RPMI7951 (cell line): ENCODE data around the gene KNSTRN. TPM values are rescaled to one million over a fixed set of nuclear protein-coding genes. Genes with fewer than 3 reads are reported as not detected.

Experiments
- DNase-seq: peaks from one replicate; pipeline ENCODE4 v3.0.0-alpha.2; 2012; ENCODE audit warnings: low read depth
- total RNA-seq: library from RNA; depleted of rRNA; stranded (reverse); fragments of >200 nt; shearing (Covaris generic); gene quantifications from 2 replicates; pipeline ENCODE4 v1.2.3, GENCODE V29; 2014

KNSTRN gene
- total RNA-seq, 1 experiment from 2014 or later: 186 TPM

DNA sequence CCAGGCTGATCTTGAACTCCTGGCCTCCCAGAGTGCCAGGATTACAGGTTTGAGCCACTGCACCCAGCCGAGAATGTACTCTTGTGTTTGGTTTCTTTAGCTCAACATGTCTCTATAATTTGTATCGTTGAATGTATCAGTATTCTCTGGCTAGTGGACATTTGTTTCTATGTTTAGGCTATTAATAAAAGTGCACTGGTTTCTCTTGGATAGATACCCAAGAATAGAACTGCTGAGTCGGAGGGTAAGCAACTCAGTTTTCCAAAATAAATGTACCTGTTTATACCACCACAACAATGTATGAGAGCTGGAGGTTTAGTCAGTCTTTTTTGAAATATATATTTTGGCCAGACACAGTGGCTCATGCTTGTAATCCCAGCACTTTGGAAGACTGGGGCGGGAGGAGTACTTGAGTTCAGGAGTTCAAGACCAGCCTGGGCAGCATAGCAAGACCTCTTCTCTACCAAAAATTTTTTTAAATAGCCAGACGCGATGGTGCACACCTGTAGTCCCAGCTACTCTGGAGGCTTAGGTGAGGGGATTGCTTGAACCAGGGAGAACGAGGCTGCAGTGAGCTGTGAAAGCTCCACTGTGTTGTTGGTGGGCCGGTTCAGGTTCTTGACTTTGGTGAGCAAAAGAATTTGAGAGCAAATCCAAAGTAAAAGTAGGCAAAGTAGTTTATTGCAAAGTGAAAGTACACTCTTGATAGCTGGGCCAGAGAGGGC lies 15.3 kb downstream of the KNSTRN start:
- no peak for DNase-seq

DNA sequence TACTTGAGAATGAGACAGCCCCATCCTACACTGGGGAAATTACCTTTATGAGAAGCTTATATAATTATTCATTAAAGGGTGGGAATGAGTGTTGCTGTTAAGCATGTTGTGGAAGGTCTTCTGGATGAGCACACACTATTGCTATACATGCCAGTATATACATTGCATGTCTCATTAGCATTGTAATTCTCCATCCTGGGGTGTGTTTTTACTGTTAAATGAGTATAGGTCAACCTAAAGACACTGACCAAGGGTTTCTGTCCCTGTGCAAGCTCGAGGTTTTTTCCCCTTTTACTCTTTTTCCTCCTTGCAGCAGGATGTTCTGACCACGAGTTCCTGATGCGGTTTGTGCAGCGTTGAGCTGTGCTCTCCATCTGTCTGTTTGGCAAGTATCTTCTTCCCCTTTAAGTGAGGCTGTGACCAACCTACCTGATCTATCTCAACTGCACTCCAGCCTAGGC lies 15.9 kb downstream of the KNSTRN start:
- DNase-seq: no peak

DNA sequence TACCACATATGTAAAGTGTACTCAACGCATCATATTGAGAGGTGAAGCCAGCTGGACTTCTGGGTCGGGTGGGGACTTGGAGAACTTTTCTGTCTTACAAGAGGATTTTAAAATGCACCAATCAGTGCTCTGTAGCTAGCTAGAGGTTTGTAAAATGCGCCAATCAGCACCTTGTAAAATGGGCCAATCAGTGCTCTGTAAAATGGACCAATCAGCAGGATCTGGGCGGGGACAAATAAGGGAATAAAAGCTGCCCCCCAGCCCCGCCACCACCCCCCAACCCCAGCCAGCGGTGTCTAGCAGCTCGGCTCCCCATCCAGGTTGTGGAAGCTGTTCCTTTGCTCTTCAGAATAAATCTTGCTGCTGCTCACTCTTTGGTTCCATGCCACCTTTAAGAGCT lies 16.8 kb downstream of the KNSTRN start:
- DNase-seq: no peak

DNA sequence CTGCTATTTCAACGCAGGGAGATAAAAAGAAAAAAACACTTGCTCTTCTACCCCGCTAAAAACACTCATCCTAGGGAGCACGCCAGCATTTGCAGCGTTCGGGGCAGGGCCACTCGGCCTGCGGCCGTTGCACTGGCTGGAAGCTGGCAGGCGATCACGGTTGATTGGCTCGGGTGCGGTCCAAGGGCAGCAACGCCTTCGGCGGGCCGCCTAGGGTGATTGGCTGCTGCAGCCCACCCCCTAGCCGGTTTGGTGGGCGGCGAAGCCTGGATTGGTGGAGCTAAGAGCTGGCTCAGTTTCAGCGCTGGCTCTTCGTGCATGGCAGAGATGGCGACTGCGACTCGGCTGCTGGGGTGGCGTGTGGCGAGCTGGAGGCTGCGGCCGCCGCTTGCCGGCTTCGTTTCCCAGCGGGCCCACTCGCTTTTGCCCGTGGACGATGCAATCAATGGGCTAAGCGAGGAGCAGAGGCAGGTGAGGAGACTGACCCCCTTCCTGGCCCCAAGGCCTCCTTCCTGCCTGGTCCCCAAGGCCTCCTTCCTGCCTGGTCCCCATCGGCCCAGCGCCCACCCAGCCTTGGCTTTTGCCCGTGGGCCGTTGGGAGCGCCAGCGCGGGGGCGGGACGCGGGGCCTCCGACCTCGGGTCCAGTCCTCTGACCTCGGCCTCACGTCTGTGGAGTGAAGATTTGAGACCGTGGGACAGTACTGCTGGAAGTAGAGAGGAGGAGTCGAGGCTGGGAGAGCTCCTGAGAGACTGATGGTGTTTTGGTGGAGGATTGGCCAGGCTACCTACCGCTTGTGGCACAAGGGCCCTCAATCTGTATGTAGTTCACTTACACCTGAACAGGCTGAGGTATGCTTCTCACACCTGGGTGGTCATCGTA lies 23.2 kb downstream of the KNSTRN start, which contains the start of gene IVD:
TSS of gene IVD (plus strand) at position 295 of the 881 bp plus-strand sequence. CDS start at position 328, 33 bp downstream.
- peak; percentile 97 for DNase-seq

DNA sequence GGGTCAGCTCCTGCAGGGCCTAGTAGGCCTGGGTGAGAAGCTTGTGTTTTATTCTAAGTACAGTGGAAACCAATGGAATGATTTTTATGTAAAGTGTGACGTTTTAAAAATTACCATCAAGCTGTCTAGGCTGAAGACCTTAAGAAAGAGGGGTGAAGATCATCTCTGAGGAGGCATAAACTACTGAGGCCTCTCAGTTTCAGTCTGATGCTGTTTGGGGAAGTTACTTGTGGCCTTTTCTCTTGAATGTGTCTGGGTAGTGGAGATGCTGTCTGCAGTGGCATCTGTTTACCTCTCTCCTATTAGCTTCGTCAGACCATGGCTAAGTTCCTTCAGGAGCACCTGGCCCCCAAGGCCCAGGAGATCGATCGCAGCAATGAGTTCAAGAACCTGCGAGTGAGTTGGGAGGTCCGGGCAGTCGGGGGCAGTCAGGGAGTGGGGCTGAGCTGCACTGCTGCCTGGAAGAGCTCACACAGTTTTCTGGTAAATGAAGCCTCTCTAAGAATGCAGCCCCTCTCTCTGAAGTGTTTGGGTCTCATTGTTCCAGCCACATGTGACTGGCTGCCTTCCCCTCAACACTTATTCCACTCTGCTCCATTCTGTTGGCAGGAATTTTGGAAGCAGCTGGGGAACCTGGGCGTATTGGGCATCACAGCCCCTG lies 24.9 kb downstream of the KNSTRN start:
- no peak for DNase-seq

DNA sequence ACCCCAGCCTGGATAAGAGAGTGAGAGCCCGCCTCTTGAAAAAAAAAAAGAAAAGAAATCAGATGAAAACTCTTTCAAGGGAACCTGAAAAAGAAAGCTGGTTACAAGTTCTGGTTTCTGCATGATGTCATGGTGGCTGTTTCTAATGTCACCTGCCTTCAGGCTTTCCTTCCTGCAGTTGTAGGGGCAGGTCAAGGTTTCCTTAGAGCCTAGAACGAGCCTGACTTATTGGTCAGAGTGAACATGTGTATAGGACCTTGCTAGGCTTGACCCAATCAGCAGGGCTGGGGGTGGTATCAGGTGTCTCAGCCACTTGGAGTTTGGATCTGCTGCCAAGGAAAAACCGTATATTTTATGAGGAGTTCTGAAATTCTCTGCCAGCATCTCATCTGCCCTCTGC lies 26.8 kb downstream of the KNSTRN start:
- DNase-seq: no peak

DNA sequence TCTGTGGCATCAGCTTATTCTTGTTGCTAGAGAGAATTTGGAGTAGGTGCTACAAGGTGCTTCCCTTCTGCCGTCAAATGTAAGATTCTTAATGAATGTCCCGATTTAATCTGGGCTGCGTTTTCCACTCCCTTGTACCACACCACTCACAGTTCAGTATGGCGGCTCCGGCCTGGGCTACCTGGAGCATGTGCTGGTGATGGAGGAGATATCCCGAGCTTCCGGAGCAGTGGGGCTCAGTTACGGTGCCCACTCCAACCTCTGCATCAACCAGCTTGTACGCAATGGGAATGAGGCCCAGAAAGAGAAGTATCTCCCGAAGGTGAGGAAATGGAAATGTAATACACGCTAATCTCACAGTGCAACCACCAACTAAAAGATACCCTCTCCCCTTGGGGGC lies 28.0 kb downstream of the KNSTRN start:
- no peak for DNase-seq

DNA sequence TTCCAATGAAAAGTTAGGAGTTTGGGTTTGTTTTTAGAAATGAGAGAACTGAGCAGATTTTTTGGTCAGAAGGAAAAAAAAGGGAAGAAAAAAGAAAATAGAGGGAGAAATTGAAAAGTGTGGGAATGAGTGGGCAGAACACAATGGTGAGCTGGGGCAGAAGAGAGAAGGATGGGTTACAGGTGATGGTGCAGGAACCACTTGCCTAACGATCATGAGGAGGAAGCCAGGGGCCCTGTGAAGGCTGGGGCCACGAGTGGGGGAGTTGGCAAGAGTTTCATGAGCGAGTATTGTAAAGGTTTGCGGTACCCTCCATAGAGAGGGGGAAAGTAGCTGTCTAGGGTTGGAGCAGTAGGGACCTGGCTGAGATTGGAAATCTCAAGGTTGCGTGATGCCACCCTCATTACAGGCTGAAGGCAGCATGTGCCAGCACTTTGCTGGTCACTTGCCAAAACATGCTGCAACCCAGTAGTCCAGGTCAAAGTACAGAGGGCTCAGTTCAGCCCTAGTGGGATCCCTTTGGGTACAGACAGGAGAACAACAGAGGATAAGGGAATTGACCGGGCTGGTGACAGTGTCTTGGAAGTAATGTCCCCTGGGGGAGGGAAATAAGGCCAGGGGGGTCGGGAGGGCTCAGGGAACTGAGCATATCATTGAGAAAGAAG lies 29.7 kb downstream of the KNSTRN start:
- DNase-seq: no peak

DNA sequence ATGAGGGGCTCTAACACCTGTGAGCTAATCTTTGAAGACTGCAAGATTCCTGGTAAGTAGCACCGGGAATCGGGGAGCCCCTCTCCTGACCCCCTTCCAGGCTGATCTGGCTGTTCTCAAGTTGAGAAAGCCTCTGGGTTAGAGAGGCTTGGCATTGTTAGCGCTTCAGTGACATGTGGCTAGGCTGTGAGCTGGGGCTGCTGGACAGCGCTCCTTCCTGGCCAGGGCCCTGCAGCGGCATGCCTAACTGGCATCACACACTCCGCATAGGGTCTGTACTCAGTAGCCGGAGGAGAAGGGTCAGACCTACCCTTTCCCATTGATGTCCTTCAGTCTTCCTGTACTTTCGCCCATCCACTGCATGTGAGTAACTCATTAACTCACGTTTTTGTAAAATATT lies 30.5 kb downstream of the KNSTRN start:
- no peak for DNase-seq

DNA sequence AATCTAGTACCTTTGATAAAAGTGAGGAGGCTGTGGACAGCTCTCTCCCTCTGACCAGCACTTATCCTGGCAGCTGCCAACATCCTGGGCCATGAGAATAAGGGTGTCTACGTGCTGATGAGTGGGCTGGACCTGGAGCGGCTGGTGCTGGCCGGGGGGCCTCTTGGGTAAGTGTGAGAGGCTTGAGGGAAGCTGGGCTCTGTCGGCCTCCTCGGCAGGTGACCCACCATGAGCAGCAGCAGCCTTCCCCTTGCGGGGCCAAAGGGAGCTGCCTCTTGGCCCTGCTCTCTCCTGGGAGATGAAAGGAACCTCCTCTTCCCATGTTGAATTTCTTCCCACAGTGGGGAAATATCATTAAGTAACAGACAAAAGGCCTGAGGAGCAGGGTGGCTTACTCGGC lies 32.3 kb downstream of the KNSTRN start:
- DNase-seq: no peak

DNA sequence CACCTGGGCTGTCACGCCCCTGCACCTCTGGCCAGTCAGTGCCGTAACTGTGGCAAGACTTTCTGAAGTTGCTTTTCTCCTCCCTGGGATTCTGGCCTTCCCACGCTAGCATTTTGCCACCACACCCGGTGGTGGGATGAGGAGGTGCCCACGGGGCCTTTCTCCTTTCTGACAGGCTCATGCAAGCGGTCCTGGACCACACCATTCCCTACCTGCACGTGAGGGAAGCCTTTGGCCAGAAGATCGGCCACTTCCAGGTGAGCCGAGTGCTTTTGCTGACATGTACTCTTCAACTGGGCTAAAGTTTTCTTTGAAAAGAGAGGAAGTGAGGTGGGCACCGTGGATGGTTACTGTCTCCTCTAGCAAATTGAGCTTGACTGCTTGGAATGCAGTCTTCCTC lies 32.7 kb downstream of the KNSTRN start:
- no peak for DNase-seq

DNA sequence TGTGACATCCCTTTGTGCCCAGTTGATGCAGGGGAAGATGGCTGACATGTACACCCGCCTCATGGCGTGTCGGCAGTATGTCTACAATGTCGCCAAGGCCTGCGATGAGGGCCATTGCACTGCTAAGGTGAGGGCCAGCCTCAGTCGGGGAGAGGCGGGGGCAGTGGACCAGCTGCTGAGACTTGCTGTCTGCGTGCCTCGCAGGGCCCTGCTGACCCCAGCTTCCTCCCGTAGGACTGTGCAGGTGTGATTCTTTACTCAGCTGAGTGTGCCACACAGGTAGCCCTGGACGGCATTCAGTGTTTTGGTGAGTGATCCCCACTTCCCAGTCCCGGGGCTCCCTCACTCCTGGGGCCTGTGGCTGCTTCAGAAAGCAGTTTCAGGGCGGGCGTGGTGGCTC lies 33.5 kb downstream of the KNSTRN start:
- DNase-seq: no peak

DNA sequence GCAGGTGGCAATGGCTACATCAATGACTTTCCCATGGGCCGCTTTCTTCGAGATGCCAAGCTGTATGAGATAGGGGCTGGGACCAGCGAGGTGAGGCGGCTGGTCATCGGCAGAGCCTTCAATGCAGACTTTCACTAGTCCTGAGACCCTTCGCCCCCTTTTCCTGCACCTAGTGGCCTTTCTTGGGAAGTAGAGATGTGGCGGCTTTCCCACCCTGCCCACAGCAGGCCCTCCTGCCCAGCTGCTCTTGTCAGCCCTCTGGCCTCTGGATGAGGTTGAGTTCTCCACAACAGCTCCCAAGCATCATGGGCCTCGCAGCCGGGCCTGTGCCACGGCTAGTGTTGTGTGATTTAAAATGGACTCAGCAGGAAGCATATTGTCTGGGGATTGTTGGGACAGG lies 35.6 kb downstream of the KNSTRN start:
- no peak for DNase-seq

DNA sequence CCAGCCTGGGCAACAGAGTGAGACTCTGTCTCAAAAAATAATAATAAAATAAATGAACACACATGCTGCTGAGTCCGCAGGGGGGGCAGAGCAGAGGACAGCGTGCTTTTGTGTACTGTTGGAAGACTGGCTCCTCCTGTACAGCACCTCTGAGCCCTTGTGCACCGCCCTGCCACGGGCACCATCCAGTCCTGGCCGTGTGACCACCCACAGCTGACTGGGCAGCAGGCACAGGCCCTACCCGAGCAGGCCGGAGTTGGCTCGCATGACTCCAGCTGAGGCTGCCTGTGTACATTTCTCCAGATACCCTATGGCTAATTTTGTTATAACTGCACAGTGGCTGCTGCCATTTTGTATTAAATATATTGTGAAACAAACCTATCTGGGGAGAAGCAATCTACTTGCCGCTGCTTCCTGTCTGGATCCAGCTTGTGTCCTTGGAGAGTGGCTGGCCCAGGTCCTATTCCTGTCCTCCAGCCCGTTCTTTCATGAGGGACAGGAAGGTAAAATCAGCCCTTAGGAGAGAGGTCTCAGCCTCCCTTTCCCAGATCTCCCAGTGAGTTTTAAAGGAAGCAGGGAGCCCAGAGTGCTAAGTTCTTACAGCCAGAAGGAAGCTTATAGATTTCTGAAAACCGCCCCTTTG lies 37.7 kb downstream of the KNSTRN start:
- DNase-seq: no peak

DNA sequence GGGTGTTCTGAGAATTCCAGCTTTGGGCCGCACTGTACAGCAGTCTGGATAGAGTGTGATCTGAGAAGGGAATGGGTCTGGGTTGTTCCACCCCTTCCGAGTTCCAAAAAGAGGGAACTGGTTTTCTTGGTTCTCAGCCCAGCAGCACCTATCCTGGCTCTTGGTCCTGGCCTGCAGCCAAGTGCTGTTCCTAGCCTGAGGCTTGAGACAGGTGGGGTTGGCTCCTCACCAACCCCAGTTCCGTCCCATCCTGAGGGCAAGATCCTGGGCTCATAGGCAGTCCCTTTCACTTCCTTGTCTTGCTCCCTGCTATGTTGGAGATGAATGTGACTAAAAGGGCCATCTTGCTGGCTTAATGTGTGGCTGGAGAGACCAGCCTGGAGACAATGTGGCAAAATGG lies 38.3 kb downstream of the KNSTRN start:
- DNase-seq: no peak

DNA sequence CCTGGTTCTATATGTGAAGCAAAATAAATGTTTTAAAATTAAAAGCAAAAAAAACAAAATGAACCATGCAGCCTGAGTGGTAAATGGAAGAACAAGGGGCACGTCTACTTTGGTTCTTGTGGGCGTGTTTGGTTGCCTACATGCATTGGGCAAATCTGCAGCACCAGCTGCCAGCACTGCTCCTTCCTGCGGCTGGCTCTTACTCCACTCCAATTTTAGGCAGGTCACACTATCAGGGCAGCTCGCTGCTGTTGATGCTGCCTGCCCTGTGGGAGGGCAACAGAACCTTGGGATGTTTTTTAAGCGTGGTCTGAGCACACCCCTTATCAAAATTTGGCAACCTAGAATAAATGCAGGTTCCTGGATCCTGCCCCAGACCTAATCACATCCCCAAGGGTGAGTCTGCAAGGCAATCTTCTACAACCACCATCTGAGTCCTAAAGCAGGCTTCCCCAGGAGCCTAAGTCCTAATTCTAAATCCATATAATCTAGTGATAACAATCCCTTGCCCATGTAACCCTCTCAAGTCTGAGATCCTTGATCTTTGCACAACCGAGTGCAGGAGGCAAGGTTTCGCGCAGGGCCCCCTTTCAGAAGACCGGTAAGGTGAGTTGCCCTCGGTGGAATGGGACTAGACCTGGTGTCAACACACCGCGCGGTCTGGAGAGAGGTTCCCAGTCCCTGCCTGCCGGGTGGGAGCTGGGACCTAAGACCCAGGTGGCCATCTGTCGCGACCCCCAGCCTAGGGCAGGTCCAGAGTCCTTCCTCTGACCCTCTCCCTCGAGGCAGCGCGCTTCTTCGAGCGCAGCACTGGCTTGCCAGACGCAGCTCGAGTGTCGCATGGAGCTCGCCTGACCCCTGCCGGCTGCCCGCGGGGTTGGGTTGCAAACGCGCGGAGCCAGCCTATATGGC lies 39.0 kb downstream of the KNSTRN start:
- peak; percentile 61 for DNase-seq

DNA sequence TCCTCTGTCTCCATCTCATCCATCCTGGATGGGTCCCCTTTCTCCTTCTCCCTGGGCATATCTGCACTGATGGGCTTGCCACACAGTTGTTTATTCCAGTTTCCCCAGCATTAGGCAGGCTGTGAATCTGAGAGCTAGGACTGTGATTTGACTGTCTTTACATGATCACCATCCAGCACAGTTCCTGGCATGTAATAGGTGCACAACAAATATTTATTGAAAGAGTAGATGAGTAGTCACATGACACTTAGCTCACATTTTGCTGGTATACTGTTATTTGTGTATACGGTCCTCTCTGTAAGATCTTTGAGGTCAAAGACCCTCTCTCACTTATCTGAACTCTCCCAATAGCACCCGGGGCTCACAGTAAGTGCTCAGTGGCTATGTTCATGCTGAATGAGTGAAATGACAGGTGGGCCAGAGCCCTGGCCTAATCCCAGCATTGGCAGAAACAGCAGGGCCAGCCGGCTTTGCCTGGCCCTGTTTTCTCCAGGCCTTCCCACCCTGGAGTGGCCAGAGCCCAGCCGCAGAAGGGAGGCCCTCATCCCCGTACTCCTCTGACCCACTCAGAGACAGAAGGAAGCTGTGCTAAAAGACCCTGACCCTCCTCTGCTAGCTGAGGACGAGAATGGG lies 42.1 kb downstream of the KNSTRN start:
- DNase-seq: no peak

DNA sequence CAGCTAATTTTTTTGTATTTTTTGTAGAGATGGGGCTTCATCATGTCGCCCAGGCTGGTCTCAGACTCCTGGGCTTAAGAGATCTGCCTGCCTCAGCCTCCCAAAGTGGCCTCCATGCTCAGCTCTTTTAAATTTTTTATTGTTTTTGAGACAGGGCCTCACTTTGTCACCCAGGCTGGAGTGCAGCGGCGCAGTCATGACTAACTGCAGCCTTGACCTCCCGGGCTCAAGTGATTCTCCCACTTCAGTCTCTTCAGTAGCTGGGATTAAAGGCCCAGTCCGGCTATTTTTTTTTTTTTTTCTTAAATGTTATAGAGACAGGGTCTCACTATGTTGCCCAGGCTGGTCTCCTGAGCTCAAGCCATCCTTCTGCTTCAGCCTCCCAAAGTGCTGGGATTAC lies 43.2 kb downstream of the KNSTRN start:
- no peak for DNase-seq

DNA sequence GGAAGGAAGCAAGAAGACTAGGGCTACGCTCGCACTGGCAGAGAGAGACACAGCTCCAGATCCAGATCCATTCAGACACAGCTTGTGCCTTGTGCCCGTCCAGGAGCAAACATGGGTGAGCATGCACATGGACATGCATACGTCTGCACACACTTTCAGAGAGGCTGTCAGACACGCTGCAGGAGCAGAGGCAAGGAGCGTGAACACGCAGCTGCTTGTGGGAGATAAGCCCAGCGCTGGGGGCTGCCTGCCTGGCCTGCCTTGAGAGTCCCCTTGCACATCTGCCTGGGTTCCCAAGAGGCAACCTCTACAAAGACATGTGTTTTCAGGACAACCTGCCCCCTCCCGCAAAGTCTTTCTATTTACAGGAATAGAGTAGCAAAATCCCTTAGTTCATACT lies 44.7 kb downstream of the KNSTRN start:
- DNase-seq: no peak

DNA sequence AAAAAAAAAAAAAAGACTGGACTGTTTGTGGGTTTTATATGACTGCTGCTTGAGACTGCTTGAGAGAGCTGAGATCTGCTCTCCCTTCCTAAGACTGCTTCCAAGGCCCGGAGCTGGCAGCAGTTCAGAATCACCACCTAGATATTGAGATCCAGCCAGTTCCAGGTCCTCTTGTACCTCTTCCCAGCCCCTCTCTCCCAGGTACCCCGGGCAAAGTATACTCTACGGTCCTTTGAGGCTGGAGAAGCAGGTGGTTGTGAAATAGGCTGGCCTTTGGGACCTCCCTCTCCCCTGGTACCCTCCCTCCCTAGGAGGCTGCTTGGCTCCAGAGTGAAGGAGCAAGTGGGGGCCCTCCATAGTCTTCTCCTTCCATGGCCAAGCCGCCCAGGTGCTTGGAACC lies 45.7 kb downstream of the KNSTRN start:
- no peak for DNase-seq
